Activated naive CD8-positive, alpha-beta T cell treated with anti-CD3 and anti-CD28 coated beads, Interleukin-2, amount 50 U/mL, for 16 hours (primary cell): ENCODE results near the gene DYNLT3.

Experiments
- DNase-seq: peaks from one replicate; pipeline ENCODE4 v3.0.0-alpha.2; 2020; ENCODE audit warnings: low read depth, low spot score

Gene DYNLT3

DNA sequence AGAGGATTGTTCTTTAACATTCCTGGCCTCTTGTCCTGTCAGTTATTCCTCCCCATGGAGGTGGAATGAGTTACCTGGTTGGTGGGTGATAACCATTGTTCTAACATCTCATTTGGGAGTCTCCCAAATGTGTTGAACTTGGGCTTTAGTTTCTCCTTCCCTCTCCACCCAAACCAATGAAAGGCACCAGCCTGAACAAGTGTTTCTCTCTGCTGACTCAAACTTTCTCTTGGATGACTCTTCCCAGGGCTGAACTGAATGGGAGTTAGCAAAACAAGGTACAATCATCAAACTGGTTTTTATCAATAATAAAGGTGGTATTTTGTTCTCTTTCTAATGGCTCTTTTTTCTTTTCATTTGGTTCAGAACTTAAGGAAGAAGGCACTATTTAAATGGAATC is 2.7 kb downstream of the DYNLT3 start:
- no peak for DNase-seq

DNA sequence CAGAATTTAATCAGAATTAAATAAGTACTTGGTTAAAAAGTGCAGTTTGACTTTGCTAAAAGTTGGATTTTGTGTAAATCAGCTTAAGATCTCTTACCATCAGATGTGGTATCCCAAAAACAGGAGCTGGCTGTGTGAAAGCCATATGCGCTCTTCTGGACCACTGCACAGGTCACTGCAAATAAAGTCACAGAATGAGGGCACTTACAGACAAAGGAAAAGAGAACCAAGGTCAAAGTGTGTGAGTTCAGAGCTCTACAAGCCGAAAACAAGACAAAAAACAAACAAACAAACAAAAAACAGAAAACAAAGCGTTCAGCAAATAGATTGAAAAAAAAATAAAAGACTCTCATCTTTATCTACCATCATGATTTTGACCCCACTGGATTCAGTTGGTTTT is 6.4 kb downstream of the DYNLT3 start:
- DNase-seq: no peak

DNA sequence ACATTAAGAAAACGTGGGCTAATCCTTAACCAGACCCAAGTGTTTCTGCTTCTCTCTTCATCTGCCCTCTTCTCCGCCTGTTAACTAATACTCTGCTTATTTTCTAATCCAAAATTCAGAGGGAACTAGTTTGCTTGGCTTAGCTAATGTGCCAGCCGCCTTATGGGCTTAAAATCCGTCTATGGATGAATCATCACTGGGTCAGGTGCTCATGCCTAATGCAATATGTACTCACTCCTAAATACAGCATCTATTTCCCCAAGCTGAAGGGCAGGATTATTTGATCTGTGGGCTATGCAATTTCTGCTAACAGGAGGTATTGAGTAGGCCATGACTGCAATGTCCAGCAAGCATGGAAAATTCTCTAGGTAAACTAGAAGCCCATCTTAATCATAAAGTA is 12.4 kb downstream of the DYNLT3 start:
- no peak for DNase-seq

DNA sequence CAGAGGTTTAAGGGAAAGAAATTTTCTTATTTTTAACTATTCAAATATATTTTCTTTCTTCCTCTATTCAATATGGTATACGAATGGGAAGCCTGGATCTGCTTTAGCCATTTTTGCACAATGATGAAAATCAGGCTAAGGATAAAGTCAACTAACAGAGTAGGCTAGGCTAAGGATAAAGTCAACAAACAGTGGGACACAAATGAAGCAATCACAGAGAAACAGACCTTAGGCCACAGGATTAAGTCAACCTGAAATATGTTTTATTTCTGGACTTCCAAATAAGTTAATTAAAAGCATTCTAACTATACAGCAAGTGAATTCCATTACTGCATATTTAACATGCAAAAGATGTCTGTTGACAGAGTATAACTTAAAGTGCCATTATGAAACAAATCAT is 17.0 kb downstream of the DYNLT3 start:
- no peak for DNase-seq

DNA sequence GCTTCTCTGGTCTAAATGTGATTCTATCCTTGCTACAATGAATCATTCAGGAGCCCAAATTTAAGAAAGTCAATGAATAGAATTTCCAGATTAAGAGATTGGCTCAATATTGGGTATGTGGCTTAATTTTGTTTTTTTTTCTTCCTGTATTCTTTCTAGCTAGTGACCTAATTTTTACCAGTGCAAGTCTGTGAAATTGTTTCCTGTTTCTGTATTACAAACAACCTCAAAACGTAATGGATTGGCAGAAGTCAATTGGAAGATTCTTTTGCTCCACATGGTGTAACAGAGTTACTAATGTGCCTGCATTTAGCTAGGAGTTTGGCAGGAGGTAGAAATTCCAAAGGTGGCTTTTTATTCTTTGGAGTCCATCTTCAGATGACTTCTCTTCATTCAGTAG is 17.6 kb downstream of the DYNLT3 start:
- no peak for DNase-seq

DNA sequence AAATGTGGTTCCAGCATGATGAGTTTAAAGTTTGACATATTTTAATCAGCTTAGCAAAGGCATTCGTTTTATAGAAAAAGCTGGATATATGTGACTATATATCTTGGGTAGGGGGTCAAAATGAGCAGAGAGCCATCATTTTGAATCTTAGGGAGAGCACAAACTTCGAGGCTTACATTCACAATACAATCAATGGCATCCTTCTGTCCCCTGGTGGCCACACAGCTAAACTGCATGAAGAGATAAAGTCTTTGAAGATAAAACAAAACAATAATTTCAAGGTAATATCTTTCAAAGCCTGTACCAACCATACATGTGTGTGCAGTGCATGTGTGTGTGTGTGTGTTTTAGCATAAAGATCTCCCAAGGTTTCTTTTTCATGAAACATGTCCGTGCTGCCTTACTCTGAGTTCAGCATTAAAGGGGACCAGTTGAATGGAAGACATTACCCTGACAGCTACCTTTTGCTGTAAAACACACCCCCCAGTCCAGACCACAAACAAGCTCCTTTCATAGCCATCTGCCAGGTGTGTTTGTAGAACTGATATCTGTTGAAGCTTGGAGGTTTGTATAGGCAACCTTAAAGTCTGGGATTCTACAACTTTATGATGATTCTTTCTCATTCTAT is 22.0 kb downstream of the DYNLT3 start:
- no peak for DNase-seq

DNA sequence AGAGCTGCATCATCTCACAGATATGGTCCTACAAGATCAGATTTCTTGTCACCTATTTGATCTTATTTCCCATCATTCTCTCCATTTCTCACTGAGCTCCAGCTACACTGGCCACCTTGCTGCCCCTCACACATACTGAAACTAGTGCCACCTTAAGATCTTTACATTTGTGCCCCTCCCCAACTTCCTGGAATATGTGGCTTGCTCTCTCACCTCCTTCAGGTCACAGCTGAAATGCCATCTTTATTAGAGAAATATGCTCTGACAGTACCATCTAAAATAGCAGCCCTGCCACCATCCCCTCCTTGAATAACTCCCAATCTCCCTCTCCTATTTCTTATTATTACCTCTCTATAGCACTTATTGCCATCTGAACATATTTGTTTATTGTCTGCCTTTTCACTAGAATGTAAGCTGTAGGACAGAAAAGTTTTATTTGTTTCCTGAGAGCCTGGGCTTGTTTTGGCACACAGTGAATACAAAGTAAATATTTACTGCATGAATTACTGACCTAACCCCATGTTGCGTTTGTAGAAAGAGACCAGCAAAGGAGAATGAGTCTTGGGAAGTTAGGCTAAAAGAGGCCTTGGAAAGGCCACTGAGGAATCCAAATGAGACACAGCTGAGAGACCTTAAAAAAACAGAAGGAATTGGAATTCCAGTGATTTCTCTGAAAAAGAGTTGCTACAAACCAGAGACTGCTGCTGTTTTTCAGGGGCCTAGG is 22.7 kb downstream of the DYNLT3 start:
- DNase-seq: no peak

DNA sequence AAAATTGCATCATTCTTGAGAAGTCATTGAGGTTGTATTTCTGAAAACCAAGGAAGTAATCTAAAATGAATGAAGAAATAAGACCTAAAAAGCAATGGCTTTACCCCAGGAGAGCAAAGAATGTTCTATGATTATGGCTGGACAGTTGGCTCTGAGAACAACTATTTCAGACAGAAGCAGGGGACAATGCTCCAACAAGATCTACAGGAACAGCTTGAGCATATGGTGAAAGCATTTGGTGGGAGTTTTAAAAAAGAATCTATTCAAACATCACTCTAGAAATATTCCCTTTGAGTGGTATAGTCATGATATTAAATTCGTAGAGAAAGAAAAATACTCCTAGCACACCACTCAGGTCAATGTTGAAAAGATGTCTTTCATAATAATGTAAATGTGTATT is 26.7 kb downstream of the DYNLT3 start:
- DNase-seq: no peak

DNA sequence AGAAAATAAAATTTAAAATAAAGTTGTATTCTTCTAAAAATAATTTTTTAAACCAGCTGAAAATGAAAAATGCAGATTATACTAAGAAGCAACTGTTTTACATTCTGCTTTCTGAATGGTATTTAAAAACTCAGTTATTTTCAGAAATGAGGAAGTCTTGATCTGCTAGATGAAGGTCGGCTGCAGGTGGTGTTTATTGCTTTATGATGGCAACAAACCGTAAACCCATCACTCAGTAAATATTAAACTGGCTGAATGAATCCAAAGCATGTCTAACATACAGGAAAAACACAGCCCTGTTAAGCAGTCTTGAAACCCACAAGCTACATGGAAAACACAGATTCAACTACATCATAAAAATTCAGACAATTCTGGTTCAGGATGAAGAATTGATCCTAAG is 29.3 kb downstream of the DYNLT3 start:
- no peak for DNase-seq

DNA sequence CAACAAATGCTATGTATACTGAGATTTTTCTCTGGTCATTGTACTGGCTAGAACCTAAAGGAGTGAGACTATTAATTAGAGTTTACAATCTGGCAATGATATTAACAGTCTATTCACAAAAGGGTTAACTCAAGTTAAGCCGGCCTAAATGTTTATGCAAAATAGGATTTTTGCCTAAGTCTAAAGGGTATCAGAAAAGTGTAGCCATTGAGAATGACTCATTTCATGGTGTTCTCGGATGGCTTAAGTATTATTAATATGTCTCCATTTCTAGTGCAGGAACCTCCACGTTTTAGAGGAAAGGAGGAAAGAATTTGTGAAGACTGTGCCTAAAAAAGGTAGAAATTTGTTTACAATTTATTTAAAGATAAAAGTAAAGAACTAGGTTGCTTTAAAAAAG is 29.8 kb downstream of the DYNLT3 start:
- no peak for DNase-seq

DNA sequence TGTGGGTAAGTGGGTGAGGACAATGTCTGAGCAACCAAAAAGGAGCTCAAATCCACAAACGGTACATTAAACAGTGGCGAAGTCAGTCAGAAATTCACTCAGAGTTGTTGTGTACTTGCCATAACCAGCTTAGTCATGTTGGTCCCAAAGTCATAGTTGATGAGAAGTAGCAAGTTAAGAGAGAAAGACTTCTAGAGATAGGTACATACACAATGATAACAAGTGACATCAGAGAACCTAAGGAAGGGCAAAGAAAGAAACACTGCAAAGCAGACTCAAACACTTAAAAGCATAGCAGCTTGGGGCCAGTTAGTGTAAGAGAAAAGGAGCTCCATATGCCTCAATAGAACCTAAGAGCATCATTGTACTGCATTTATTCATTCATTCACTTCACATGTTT is 30.2 kb downstream of the DYNLT3 start:
- no peak for DNase-seq

DNA sequence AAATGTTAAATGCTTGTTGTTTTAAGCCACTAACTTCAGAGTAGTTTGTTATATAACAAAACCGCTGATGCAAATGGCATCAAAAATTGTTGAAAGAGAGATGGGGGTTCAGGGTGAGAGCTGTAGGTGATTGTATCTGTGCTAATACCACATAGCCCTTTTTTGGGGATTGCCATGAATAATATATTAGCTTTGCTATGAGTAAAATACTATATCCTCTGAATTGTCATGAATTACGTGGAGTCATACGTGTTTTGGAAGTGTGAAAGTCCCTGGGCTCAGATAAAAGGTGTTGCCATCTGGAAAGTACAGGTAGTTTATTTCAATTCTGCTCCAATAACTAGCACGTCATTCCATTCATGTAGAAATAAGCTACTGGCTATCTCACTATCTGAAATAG is 30.6 kb downstream of the DYNLT3 start:
- DNase-seq: no peak

DNA sequence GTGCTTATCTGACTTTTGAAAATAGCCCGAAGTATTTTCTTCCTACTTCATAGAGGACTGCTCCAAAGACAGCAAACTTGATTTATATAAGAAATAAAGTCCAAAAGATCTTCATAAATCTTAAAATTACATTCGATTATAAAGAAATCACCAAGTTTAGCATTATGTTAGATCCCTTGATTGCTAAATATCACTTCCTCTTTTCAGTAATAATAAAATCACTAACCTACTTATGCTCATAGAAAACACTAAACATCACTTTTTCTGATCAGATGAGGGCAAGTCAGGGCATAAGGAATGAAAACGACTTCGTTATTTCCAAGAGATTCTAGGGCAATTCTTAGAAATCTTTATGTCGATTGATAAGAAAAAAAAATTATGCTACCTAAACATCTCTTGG is 32.0 kb downstream of the DYNLT3 start:
- no peak for DNase-seq

DNA sequence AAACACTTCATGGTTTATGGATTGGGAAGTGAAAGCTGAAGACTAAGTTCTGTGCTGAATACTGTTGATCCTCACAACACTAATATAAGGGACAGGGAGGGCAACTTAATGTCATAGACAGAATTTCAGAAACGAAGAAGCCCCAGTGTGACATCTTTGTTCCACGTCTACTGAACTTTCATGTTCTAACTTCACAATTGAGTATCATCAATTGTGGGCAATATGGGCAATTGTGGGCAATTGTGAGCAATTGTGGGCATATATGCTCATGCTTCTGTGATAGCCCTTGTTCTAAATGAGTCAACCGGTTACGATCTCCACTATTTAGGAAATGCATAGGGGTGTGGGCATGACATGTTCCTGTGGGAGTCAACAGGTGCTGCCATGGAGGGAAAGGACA is 33.8 kb downstream of the DYNLT3 start:
- no peak for DNase-seq

DNA sequence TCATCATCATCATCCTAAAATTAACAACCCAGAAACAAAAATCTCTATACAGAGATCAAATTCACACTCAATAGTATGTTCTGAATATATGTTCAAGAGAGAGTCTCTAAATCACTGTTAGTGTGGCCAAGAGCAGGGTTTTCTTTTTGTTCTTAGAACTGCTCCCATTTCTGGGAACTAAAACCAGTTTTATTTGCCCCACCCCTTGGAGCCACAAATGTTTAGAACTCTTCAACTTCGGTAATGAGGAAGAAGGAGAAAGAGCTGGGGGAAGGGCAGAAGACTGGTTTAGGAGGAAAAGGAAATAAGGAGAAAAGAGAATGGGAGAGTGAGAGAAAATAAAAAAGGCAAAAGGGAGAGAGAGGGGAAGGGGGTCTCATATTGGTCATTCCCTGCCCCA is 35.3 kb downstream of the DYNLT3 start:
- DNase-seq: no peak

DNA sequence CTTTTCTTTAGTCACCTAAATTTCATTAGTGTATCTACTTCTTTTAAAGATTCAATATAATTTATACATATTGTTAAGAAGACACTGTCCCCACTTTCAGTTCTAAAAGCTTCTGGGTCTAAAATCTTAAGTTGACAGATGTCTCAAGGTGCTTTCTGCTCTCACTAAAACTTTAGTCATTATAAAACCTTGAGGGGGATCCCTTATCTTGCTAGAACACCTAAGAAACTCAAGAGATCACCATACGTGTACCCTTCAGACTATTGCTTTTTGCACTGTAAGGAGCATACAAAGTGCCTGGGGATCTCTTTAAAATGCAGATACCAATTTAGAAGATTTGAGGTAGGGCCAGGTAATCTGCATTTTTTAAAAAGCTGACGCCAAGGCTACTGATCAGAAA is 37.4 kb downstream of the DYNLT3 start:
- no peak for DNase-seq

DNA sequence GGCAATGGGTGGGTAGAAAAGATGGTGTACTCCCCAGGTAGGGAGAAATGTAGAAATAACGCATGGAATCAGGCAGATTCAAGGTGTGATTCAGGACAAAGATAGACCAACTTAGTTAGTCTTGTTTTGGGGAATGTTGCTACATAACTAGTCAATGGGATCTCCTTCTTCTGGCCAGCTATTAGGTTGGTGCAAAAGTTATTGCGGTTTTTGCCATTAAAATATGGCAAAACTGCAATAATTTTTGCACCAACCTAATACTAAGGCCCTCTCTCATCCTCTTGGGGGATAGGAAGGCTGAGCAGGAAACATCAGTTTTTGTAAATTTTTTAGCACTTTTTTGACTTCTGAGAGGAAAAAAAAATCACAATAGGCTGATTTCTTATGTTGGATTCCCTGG is 44.3 kb downstream of the DYNLT3 start:
- DNase-seq: no peak

DNA sequence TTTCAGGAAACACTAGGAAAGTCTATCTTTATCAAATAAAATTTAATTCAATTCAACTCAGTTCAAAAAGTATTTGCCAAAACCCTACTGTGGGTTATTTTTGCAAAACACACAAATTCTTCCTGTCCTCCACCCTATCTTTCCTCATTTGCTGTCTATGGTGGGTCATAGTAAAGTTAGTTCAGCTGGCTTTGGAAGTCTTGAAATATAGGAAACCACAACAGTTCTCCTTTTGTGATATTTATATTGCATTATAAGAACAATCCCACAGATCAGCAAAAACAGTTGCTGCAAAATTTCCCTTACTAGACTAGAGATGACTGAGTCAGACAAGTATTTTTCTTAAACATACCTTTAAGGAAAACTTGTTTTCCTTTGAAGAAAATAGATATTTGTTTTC is 45.3 kb downstream of the DYNLT3 start:
- DNase-seq: no peak

DNA sequence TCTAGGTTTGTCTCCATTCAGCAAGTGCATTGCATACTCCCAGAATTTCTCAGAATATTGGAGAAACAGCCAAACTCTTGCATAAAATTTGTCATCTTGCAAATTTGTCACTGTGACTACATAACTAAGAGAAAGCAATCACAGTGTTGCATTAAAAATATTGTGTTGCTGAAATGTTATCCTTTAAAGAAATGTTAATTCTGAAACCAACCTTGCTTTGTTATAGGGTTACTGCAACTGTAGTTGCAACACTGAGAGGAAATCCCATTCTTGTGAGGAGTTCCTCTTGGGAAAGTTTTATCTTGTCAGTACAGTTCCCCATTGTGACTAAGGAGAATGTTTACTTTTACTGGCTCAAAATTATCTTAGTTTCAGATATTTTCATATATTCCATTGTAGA is 46.7 kb downstream of the DYNLT3 start:
- DNase-seq: no peak

DNA sequence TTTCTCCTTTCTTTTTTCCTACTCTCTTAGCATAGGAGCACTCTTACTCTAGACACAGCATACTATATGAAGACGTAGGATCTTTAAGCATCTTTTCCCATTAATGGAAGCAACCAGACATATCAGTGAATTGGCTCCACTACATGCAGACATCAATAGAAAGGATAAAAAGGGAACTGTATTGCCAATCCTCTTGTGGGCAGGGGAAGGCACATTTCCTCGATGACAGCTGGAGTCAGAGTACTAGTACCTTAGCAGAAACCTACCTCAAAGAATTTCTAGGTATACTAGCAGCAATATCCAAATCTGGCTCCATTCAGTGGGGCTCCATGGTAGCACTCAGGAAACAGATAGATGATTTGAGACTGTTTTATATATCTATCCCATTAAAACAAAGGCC is 47.4 kb downstream of the DYNLT3 start:
- no peak for DNase-seq

DNA sequence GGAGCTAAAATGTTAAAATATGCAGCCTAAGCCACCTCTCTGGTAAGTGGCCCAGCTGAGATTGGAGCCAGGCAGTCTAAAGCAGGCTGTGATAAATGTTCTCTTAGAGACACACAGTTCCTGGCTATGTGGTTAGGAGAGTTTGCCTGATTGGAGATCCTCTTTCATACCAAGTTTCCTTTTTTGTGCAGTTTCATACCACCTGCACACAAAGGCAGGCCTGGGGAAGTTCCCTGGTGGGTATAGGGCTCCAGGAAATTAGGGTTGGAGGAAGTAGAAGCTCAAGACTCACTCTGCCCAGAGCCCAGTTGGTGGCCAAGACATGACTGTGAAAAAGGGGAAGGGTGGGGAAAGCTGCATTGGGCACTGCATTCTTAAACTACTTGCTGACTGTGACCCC is 50.6 kb downstream of the DYNLT3 start:
- no peak for DNase-seq

DNA sequence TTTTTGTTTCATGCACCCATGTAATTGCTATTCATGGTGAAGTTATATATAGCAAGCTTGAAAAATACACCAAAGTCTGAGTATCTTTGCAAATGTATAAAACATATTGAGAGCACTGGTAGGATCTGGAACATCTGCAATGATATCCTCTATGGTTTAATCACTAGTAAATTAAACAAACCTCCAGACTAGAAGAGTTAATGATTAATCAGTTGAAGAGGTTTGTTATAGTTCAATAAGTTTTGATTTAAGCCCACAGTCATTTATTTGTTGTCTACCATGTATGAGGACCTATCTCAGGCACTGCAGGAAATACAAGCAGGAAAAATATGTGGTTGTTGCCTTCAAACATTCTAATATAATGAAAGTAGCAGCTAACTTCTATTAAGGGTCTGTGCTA is 51.1 kb downstream of the DYNLT3 start:
- no peak for DNase-seq
